BLaER1 treated with 17β-estradiol and CSF1 and Interleukin-3, amounts not matched to agents 10 nM and 100 nM (cell line): ENCODE results near the gene NR2C2AP.

Source experiments
- H3K27ac ChIP-seq, 11 experiments: shearing (Covaris generic); formaldehyde crosslinking; 2 replicates each; pipeline ENCODE4 v1.8.1; 2022
- H3K27me3 ChIP-seq, 11 experiments: shearing (Covaris generic); formaldehyde crosslinking; 2 replicates each; pipeline ENCODE4 v1.8.1; 2022
- H3K36me3 ChIP-seq, 11 experiments: shearing (Covaris generic); formaldehyde crosslinking; 2 replicates each; pipeline ENCODE4 v1.8.1; 2022
- H3K4me1 ChIP-seq, 10 experiments: shearing (Covaris generic); formaldehyde crosslinking; 2 replicates each; pipeline ENCODE4 v1.8.1; 2022
- H3K4me2 ChIP-seq, 11 experiments: shearing (Covaris generic); formaldehyde crosslinking; 2 replicates each; pipeline ENCODE4 v1.8.1; 2022
- H3K4me3 ChIP-seq, 10 experiments: shearing (Covaris generic); formaldehyde crosslinking; 2 replicates each; pipeline ENCODE4 v1.8.1; 2022
- H3K9ac ChIP-seq, 11 experiments: shearing (Covaris generic); formaldehyde crosslinking; 2 replicates each; pipeline ENCODE4 v1.8.1; 2022
- H3K9me3 ChIP-seq, 11 experiments: shearing (Covaris generic); formaldehyde crosslinking; replicated peaks in 1 of 11; 2 replicates each; pipeline ENCODE4 v1.8.1; 2022
- H4K20me1 ChIP-seq, 11 experiments: shearing (Covaris generic); formaldehyde crosslinking; 2 replicates each; pipeline ENCODE4 v1.8.1; 2022
- Cebpa-rat ChIP-seq, 11 experiments: shearing (Covaris generic); IDR thresholded peaks; 2 replicates each; pipeline ENCODE4 v1.8.1; 2022

The NR2C2AP gene

DNA sequence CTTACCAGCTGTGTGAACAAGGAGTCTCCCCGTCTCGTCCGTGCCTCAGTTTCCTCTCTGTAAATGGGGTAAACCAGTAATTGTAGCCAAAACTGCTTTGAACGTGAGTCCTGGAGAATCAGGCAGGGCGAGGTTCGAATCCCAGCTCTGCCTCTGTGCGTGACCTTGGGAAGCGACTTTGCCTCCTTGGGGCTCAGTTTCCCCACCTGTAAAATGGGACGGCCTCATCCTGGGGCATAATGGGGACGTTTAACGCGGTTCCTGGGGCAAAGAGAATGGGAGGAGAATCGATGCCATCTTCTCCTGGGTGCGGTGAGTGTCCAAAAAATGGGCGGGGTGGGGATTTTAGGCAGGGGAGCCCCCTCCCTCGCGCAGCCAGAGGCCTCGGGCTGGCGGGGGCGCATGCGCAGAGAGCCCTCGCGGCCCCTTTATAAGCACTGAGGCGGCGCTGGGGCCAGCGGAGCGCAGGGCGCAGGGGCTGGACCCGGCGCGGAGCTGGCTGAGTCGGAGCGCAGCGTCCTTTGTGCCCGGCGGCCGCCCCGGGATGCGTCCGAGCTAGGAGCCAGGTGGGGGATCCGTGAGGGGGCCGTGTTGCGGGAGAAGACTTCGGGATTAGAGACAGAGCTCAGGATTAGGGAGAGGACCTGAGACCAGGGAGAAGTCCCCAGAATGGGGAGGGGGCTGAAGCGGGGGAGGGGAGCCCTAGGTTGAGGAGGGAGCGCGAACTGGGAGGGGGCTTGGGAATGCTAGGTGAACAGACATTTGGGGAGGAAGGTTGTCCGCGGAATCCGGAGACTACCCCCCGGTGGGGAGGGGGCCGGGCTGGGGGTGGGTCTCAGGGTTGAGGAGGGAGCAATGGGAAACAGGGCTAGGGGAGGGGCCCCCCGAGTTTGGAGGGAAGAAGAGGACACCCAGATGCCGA is 8.5 kb upstream of the NR2C2AP start, which contains the start of gene NCAN:
NCAN (plus strand) TSS at position 460 of the 922 bp plus-strand sequence. CDS start 4,996 bp downstream, outside the sequence.
- no peak within 1 kb of the TSS for H3K27ac ChIP-seq
- H3K4me1 ChIP-seq: peaks cover 0 to 9% (median 0%) of the 10 kb centered on the region in 10 experiments; a peak in 5 of 20 replicates
- H3K4me3 ChIP-seq: no peak within 1 kb of the TSS
- no peak for TF ChIP-seq Cebpa-rat (IDR thresholded peaks at IDR 0.05)
- H3K27me3 ChIP-seq: peaks cover 37 to 61% (median 45%) of the 10 kb centered on the region in 11 experiments
- H3K36me3 ChIP-seq: no peaks in the 10 kb centered on the region
- peaks cover 0 to 21% (median 0%) of the 10 kb centered on the region in 11 experiments; a peak in 6 of 22 replicates for H4K20me1 ChIP-seq
- H3K9me3 ChIP-seq: peaks cover 0 to 3% (median 0%) of the 10 kb centered on the region in 11 experiments; a peak in 2 of 22 replicates
- H3K9ac ChIP-seq: no peak within 1 kb of the TSS
- no peak within 1 kb of the TSS for H3K4me2 ChIP-seq

DNA sequence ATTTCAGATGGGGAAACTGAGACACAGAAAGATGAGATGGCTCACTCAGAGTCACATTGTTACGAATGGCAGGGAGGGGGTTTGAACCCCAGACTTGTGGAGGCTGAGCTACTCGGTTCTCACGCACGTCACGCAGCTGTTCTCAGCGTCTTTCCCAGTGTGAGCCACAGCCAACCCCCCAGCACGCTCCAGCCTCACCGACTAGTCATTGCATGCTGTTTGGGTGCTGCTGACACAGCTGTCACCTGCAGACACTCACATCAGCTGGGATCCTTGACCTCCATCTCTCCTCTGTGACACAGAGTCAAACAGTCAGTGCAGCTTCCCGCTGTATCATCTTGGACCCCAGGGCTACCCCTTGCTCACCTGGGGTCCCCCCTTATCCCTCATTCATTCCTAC is 6.2 kb upstream of the NR2C2AP start:
- Histone ChIP-seq H3K36me3 (no peaks in the 10 kb centered on the region), H3K27ac (no peak overlapping the region), H3K4me1 (peaks cover 0 to 9% (median under 1%) of the 10 kb centered on the region in 10 experiments; a peak in 6 of 20 replicates), H3K27me3 (peaks cover 35 to 55% (median 40%) of the 10 kb centered on the region in 11 experiments), H4K20me1 (peaks cover 0 to 21% (median 0%) of the 10 kb centered on the region in 11 experiments; a peak in 5 of 22 replicates), H3K9ac (no peak overlapping the region), H3K9me3 (no peaks in the 10 kb centered on the region; a peak in 1 of 22 replicates), H3K4me3 (no peak overlapping the region), H3K4me2 (no peak overlapping the region)
- no peak for TF ChIP-seq Cebpa-rat (IDR thresholded peaks at IDR 0.05)

DNA sequence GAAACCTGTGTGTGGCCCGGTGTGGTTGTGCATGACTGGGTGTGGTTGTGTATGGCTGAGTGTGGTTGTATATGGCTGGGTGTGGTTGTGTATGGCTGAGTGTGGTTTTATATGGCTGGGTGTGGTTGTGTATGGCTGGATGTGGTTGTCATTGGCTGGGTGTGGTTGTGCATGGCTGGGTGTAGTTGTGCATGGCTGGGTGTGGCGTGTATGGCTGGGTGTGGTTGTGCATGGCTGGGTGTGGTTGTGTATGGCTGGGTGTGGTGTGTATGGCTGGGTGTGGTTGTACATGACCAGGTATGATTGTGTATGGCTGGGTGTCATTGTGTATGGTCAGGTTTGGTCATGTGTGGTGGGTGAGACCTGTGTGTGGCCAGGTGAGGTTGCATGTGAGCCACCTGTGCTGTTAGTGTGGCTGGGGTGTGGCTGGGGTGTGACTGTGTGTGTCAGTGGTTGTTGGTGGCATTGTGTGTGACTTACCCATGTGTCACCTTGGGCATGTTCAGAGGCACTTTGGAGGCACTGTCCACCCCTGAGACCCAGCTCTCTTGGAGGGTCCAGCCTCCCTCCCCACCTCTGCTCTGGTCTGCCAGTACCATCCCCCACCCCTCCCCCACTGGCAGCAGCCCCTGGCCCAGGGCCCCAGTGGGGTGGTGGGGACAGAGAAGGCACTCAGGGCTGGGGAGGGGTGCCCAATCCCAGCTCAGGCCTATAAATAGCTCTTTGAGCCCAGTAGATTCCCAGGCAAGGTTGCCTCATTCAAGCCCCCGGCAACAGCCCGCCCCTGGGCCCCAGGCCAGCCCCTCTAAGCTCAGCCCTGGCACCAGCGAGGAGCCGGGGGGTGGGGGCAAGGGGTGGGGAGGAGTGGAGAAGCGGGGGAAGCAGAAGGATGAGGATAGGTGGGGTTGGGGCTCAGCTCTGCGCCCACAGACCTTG is 4.7 kb upstream of the NR2C2AP start:
- H3K27ac ChIP-seq: no peak overlapping the region
- peaks cover 0 to 16% (median 9%) of the 10 kb centered on the region in 10 experiments; a peak in 10 of 20 replicates for H3K4me1 ChIP-seq
- H3K36me3 ChIP-seq: no peaks in the 10 kb centered on the region
- no peak for TF ChIP-seq Cebpa-rat (IDR thresholded peaks at IDR 0.05)
- H3K9me3 ChIP-seq: no peaks in the 10 kb centered on the region; a peak in 1 of 22 replicates
- peaks cover 0 to 6% (median 0%) of the 10 kb centered on the region in 11 experiments; a peak in 4 of 22 replicates for H4K20me1 ChIP-seq
- H3K4me2 ChIP-seq: peak overlapping the region in 3 of 11 experiments; percentile 4 to 43 (median 11); a peak in 4 of 22 replicates
- no peak overlapping the region for H3K9ac ChIP-seq
- H3K4me3 ChIP-seq: no peak overlapping the region
- H3K27me3 ChIP-seq: peaks cover 20 to 40% (median 25%) of the 10 kb centered on the region in 11 experiments

DNA sequence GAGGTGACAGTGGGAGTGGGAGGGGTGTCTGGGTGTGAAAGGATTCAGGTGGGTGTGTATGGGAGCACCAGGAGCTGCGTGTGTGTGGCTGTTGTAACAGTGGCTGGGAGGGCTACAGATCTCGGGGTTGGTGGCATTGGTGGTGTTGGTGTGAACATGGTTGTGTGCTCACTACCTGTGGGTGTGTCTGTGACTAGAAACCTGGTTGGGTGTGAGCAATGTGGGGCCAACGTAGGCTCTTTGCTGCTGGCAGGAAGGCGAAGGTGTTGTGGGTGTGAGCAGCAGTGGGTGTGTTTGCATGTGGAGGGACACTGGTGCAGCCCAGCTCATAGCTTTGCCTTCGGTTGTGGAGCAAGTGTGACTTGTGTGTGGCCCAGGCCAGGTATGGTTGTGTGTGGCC is 3.7 kb upstream of the NR2C2AP start:
- TF ChIP-seq Cebpa-rat (IDR thresholded peaks at IDR 0.05): no peak
- H3K27me3 ChIP-seq: peaks cover 10 to 31% (median 16%) of the 10 kb centered on the region in 11 experiments
- H3K4me3 ChIP-seq: no peak overlapping the region
- peaks cover 0 to 7% (median 4%) of the 10 kb centered on the region in 11 experiments; a peak in 11 of 22 replicates for H3K36me3 ChIP-seq
- H3K9me3 ChIP-seq: no peaks in the 10 kb centered on the region; a peak in 1 of 22 replicates
- no peak overlapping the region for H3K27ac ChIP-seq
- H3K4me2 ChIP-seq: no peak overlapping the region
- H4K20me1 ChIP-seq: peaks cover 0 to 9% (median 0%) of the 10 kb centered on the region in 11 experiments; a peak in 4 of 22 replicates
- H3K4me1 ChIP-seq: peaks cover 8 to 25% (median 18%) of the 10 kb centered on the region in 10 experiments
- no peak overlapping the region for H3K9ac ChIP-seq

DNA sequence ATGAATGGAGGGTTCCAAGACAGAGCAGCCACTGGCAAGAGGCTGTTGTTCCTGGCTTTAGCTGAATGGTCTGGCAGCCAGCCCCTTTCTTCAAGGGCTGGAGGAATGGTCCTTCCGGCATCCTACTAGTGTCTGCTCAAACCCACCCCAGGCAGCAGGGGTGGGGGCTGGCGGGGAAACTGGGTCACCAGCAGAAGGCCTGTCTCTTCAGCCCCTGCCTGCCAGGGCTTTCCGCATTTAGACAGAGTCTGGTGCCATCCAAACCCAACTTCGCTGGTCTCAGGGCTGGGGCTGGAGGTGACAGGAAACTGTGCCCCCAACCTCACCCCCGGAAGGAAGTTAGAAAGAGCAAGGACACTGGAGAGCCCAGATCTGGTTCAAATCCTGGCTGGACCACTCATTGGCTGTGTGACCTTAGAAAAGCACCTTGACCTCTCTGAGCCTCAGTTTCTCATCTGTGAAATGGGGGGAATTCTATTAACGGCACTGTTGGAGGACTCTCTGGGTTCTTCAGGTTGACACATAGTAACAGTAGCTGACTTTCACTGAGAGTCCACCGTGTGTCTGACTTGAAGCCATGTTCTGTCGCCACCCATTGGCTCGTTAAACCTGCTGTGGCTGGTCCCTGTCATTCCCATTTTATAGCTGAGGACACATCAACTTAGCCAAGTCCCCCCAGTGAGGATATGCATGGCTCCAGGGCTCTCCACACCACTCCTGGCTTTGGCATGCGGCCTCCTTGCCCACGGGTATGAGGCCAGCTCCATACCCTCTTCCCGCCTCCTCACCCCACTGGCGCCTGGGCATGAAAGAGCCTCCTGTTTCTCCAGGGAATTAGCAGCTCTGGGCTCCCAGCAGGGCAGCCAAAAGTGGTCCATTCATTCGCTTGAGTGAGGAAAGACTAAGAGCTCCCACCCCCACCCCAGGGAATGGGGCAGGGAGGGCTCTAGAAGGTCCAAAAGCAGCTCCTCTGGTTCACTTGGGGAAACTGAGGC is 2.5 kb upstream of the NR2C2AP start:
- no peak overlapping the region for H3K27ac ChIP-seq
- H3K4me2 ChIP-seq: no peak overlapping the region
- H3K36me3 ChIP-seq: peaks cover 0 to 19% (median 15%) of the 10 kb centered on the region in 11 experiments; a peak in 18 of 22 replicates
- no peak overlapping the region for H3K9ac ChIP-seq
- H3K4me1 ChIP-seq: peaks cover 10 to 33% (median 25%) of the 10 kb centered on the region in 10 experiments
- TF ChIP-seq Cebpa-rat (IDR thresholded peaks at IDR 0.05): no peak
- peaks cover 0 to 18% (median 4%) of the 10 kb centered on the region in 11 experiments; a peak in 10 of 22 replicates for H3K27me3 ChIP-seq
- H4K20me1 ChIP-seq: peaks cover 0 to 19% (median 0%) of the 10 kb centered on the region in 11 experiments; a peak in 7 of 22 replicates
- no peaks in the 10 kb centered on the region; a peak in 1 of 22 replicates for H3K9me3 ChIP-seq
- no peak overlapping the region for H3K4me3 ChIP-seq

DNA sequence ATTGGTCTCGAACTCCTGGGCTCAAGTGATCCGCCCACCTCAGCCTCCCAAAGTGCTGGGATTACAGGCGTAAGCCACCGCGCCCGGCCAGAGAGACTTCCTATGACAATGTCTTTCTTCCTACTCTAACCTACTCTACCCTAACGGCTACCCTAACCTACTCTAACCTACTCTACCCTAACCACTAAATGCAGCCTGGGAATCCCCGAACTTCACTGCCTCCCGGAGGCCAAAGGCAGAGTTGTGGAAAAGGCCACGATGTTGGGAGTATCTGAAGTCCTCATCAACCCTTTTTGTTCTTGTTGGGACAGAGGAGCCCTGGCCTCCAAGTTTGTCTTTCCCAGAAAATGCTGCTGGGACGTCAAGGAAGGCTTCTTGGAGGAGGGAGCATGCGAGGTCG is 967 bp upstream of the NR2C2AP start:
- Histone ChIP-seq H3K4me2 (peak overlapping the region in 6 of 11 experiments; percentile 92 to 99 (median 97); a peak in 6 of 22 replicates), H4K20me1 (peaks cover 0 to 33% (median 7%) of the 10 kb centered on the region in 11 experiments; a peak in 10 of 22 replicates), H3K9ac (no peak overlapping the region), H3K27ac (no peak overlapping the region), H3K9me3 (no peaks in the 10 kb centered on the region; a peak in 1 of 22 replicates), H3K4me3 (no peak overlapping the region), H3K27me3 (peaks cover 0 to 4% (median 0%) of the 10 kb centered on the region in 11 experiments; a peak in 2 of 22 replicates), H3K36me3 (peaks cover 9 to 34% (median 25%) of the 10 kb centered on the region in 11 experiments), H3K4me1 (peaks cover 10 to 33% (median 25%) of the 10 kb centered on the region in 10 experiments)
- no peak for TF ChIP-seq Cebpa-rat (IDR thresholded peaks at IDR 0.05)

DNA sequence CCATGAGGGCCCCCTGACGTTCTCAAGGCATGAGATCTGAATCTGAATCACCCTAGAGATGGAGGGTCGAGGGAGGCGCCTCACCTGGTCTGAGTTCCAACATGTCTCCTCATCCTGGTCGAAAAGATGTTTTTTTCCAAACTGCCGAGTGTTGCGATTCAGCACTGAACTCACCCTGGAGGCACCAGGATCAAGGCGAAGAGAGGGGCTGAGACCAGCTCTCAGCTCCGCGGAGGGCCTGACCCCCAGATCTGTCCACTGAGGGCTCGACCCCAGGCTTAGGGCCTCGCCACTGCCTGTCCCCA is 555 bp downstream of the NR2C2AP start:
- Histone ChIP-seq H3K4me2 (peak overlapping the region; percentile 91 to 99 (median 96)), H3K4me3 (peak overlapping the region; percentile 70 to 86 (median 74)), H3K36me3 (peaks cover 24 to 49% (median 41%) of the 10 kb centered on the region in 11 experiments), H3K27ac (peak overlapping the region; percentile 59 to 86 (median 82)), H3K9ac (peak overlapping the region; percentile 76 to 91 (median 85)), H4K20me1 (peaks cover 0 to 45% (median 18%) of the 10 kb centered on the region in 11 experiments; a peak in 11 of 22 replicates), H3K27me3 (no peaks in the 10 kb centered on the region), H3K4me1 (peaks cover 10 to 30% (median 25%) of the 10 kb centered on the region in 10 experiments), H3K9me3 (no peaks in the 10 kb centered on the region; a peak in 1 of 22 replicates)
- no peak for TF ChIP-seq Cebpa-rat (IDR thresholded peaks at IDR 0.05)
